ENCODE measurements around the gene DOCK4.

DOCK4 gene

GRCh38 chr7:112084520-112084971, 121.7 kb downstream of the DOCK4 start:
- Histone ChIP-seq H2AFZ (ENCODE audit: low read depth, low read length, severe bottlenecking) (no peak overlapping the region), H3K4me2 (ENCODE audit: low read depth, low read length, poor library complexity, severe bottlenecking) (no peak overlapping the region), H3K4me3 (ENCODE audit: insufficient read depth, low read length, poor library complexity, severe bottlenecking) (no peak overlapping the region), H3K27me3 (ENCODE audit: low read length) (no peaks in the 10 kb centered on the region), H3K27ac (ENCODE audit: low read depth, low read length) (no peak overlapping the region), H3K9ac (ENCODE audit: low read length) (no peak overlapping the region), H4K20me1 (ENCODE audit: low read depth, low read length) (no peaks in the 10 kb centered on the region), H3K9me3 (ENCODE audit: insufficient read depth, low read length) (no peaks in the 10 kb centered on the region), H3K79me2 (ENCODE audit: insufficient read depth, low read length) (no peaks in the 10 kb centered on the region), H3K36me3 (ENCODE audit: low read length) (no peaks in the 10 kb centered on the region), H3F3A (ENCODE audit: insufficient read depth) (0 out of 2 replicates have a peak, but pooled peaks cover 3% of the 10 kb centered on the region), H3K9me2 (replicated peaks; ENCODE audit: insufficient read depth, low read length) (no peaks in the 10 kb centered on the region)
- TF ChIP-seq CTCF (IDR thresholded peaks at IDR 0.05; ENCODE audit: insufficient read depth, low read length, poor library complexity, severe bottlenecking) (no peak), EZH2phosphoT487 (conservative IDR thresholded peaks at IDR 0.05; ENCODE audit: low read length) (no peak)

- H3K9ac ChIP-seq (ENCODE audit: low read length), result no peak overlapping the region
- no peaks in the 10 kb centered on the region for H3K79me2 ChIP-seq (ENCODE audit: insufficient read depth, low read length)
- no peak overlapping the region for H3K4me2 ChIP-seq (ENCODE audit: low read depth, low read length, poor library complexity, severe bottlenecking)
- H3F3A ChIP-seq (ENCODE audit: insufficient read depth), result 0 out of 2 replicates have a peak, but pooled peaks cover 3% of the 10 kb centered on the region
- H3K36me3 ChIP-seq (ENCODE audit: low read length), result no peaks in the 10 kb centered on the region
- no peak overlapping the region for H3K27ac ChIP-seq (ENCODE audit: low read depth, low read length)
- H2AFZ ChIP-seq (ENCODE audit: low read depth, low read length, severe bottlenecking), result no peak overlapping the region
- no peaks in the 10 kb centered on the region for H4K20me1 ChIP-seq (ENCODE audit: low read depth, low read length)
- H3K4me3 ChIP-seq (ENCODE audit: insufficient read depth, low read length, poor library complexity, severe bottlenecking), result no peak overlapping the region
- H3K9me3 ChIP-seq (ENCODE audit: insufficient read depth, low read length), result no peaks in the 10 kb centered on the region
- no peaks in the 10 kb centered on the region for H3K27me3 ChIP-seq (ENCODE audit: low read length)
- no peaks in the 10 kb centered on the region for H3K9me2 ChIP-seq (replicated peaks; ENCODE audit: insufficient read depth, low read length)
- TF ChIP-seq EZH2phosphoT487 (conservative IDR thresholded peaks at IDR 0.05; ENCODE audit: low read length) (no peak), CTCF (IDR thresholded peaks at IDR 0.05; ENCODE audit: insufficient read depth, low read length, poor library complexity, severe bottlenecking) (no peak)
These were observed 122.3 kb downstream of the DOCK4 start for GRCh38 chr7:112083776-112084355.

DNA sequence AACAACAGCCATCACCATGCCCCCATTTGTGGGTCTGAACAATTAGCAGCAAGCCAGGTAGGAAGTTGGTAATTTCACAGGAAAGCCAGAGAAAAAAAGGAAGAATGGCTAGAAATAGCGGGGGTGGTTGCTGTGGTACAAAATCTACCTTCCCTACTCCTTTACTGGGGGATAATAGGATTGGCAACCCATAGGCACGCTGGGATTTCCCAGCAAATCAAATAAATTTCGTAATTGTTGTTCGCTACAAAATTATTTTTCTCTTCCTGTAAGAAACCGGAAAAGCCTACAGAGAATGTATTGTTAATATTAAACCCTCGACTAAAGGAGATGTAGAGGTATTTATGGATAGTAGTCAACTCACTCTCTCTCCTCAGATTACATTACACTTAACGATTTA, 123.9 kb downstream of the DOCK4 start:
- Histone ChIP-seq H3K9ac (ENCODE audit: low read length) (no peak overlapping the region), H3K79me2 (ENCODE audit: insufficient read depth, low read length) (no peaks in the 10 kb centered on the region), H3K27ac (ENCODE audit: low read depth, low read length) (no peak overlapping the region), H3K4me3 (ENCODE audit: insufficient read depth, low read length, poor library complexity, severe bottlenecking) (no peak overlapping the region), H2AFZ (ENCODE audit: low read depth, low read length, severe bottlenecking) (no peak overlapping the region), H4K20me1 (ENCODE audit: low read depth, low read length) (no peaks in the 10 kb centered on the region), H3K36me3 (ENCODE audit: low read length) (no peaks in the 10 kb centered on the region), H3K27me3 (ENCODE audit: low read length) (no peaks in the 10 kb centered on the region), H3K9me2 (replicated peaks; ENCODE audit: insufficient read depth, low read length) (no peaks in the 10 kb centered on the region), H3K9me3 (ENCODE audit: insufficient read depth, low read length) (no peaks in the 10 kb centered on the region), H3K4me2 (ENCODE audit: low read depth, low read length, poor library complexity, severe bottlenecking) (no peak overlapping the region), H3F3A (ENCODE audit: insufficient read depth) (0 out of 2 replicates have a peak, but pooled peaks cover 3% of the 10 kb centered on the region)
- TF ChIP-seq EZH2phosphoT487 (conservative IDR thresholded peaks at IDR 0.05; ENCODE audit: low read length), result no peak

- H4K20me1 ChIP-seq (ENCODE audit: low read depth, low read length), result no peaks in the 10 kb centered on the region
- no peaks in the 10 kb centered on the region for H3K9me3 ChIP-seq (ENCODE audit: insufficient read depth, low read length)
- TF ChIP-seq CTCF (IDR thresholded peaks at IDR 0.05; ENCODE audit: insufficient read depth, low read length, poor library complexity, severe bottlenecking) (no peak), EZH2phosphoT487 (conservative IDR thresholded peaks at IDR 0.05; ENCODE audit: low read length) (no peak)
- no peak overlapping the region for H2AFZ ChIP-seq (ENCODE audit: low read depth, low read length, severe bottlenecking)
- H3K4me3 ChIP-seq (ENCODE audit: insufficient read depth, low read length, poor library complexity, severe bottlenecking), result no peak overlapping the region
- H3K9me2 ChIP-seq (replicated peaks; ENCODE audit: insufficient read depth, low read length), result no peaks in the 10 kb centered on the region
- no peak overlapping the region for H3K27ac ChIP-seq (ENCODE audit: low read depth, low read length)
- 0 out of 2 replicates have a peak, but pooled peaks cover 3% of the 10 kb centered on the region for H3F3A ChIP-seq (ENCODE audit: insufficient read depth)
- H3K9ac ChIP-seq (ENCODE audit: low read length), result no peak overlapping the region
- H3K4me2 ChIP-seq (ENCODE audit: low read depth, low read length, poor library complexity, severe bottlenecking), result no peak overlapping the region
- H3K36me3 ChIP-seq (ENCODE audit: low read length), result no peaks in the 10 kb centered on the region
- no peaks in the 10 kb centered on the region for H3K79me2 ChIP-seq (ENCODE audit: insufficient read depth, low read length)
- no peaks in the 10 kb centered on the region for H3K27me3 ChIP-seq (ENCODE audit: low read length)
These were observed 124.4 kb downstream of the DOCK4 start for GRCh38 chr7:112081778-112082177.
